ENCODE data around the gene RNF115. TPM values are rescaled to one million over a fixed set of nuclear protein-coding genes. Genes with fewer than 3 reads are reported as not detected.

The RNF115 gene
- total and polyA plus RNA-seq, 2 of the 13 experiments (the other 11 are each of a cell fraction or from before 2014, with no cell fraction given): 6.0 to 10.1 TPM

DNA sequence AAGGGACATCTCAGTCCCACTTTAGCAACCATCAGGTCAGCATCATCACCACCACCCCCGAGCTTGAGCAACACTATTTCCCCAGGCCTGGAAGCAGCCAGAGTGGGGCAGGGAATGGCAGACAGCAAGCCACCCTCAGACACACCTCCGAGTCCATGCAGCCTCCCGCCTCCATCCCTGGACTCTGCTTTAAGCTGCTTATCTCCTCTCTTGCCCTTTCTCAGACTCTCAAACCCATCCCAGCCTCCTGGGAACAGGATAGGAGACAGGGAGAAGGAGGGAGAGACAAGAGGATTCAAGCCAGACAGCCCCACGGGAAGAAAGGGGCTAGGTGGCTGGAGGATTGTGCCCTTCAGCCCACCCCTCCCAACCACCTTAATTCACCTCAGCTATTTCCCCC, 33.3 kb upstream of the RNF115 start:
- H3K79me2 ChIP-seq (ENCODE audit: insufficient read depth, low read length): peaks cover 3% of the 10 kb centered on the region
- no peak overlapping the region for H2AFZ ChIP-seq (ENCODE audit: low read length)
- CTCF ChIA-PET (ENCODE audit: low intra/inter-chr PET ratio, low total read pairs): no interaction called here
- 92% methylated on average over 3 of the region's 4 CpGs for WGBS (ENCODE audit: low lambda C conversion rate)
- BruUV-seq (replicated peaks): no TSS peak
- TF ChIP-seq ZFP62 (CRISPR knock-in tag; IDR thresholded peaks at IDR 0.05) (no peak), SNAPC2 (CRISPR knock-in tag; IDR thresholded peaks at IDR 0.05) (no peak), NR2F6 (IDR thresholded peaks at IDR 0.05) (no peak), NR2F6 (CRISPR knock-in tag; IDR thresholded peaks at IDR 0.05) (no peak), KDM6A (CRISPR knock-in tag; IDR thresholded peaks at IDR 0.05; ENCODE audit: low read depth) (no peak), ZNF329 (CRISPR knock-in tag; IDR thresholded peaks at IDR 0.05; ENCODE audit: low read depth) (no peak), ZSCAN25 (CRISPR knock-in tag; IDR thresholded peaks at IDR 0.05) (no peak), NAIF1 (CRISPR knock-in tag; IDR thresholded peaks at IDR 0.05; ENCODE audit: borderline replicate concordance) (no peak), ZNF672 (CRISPR knock-in tag; IDR thresholded peaks at IDR 0.05) (no peak), KDM4B (CRISPR knock-in tag; IDR thresholded peaks at IDR 0.05) (no peak), ZNF7 (CRISPR knock-in tag; IDR thresholded peaks at IDR 0.05) (no peak), ZSCAN29 (CRISPR knock-in tag; conservative IDR thresholded peaks at IDR 0.05) (no peak)
- TF ChIP-seq, protein P1, sequence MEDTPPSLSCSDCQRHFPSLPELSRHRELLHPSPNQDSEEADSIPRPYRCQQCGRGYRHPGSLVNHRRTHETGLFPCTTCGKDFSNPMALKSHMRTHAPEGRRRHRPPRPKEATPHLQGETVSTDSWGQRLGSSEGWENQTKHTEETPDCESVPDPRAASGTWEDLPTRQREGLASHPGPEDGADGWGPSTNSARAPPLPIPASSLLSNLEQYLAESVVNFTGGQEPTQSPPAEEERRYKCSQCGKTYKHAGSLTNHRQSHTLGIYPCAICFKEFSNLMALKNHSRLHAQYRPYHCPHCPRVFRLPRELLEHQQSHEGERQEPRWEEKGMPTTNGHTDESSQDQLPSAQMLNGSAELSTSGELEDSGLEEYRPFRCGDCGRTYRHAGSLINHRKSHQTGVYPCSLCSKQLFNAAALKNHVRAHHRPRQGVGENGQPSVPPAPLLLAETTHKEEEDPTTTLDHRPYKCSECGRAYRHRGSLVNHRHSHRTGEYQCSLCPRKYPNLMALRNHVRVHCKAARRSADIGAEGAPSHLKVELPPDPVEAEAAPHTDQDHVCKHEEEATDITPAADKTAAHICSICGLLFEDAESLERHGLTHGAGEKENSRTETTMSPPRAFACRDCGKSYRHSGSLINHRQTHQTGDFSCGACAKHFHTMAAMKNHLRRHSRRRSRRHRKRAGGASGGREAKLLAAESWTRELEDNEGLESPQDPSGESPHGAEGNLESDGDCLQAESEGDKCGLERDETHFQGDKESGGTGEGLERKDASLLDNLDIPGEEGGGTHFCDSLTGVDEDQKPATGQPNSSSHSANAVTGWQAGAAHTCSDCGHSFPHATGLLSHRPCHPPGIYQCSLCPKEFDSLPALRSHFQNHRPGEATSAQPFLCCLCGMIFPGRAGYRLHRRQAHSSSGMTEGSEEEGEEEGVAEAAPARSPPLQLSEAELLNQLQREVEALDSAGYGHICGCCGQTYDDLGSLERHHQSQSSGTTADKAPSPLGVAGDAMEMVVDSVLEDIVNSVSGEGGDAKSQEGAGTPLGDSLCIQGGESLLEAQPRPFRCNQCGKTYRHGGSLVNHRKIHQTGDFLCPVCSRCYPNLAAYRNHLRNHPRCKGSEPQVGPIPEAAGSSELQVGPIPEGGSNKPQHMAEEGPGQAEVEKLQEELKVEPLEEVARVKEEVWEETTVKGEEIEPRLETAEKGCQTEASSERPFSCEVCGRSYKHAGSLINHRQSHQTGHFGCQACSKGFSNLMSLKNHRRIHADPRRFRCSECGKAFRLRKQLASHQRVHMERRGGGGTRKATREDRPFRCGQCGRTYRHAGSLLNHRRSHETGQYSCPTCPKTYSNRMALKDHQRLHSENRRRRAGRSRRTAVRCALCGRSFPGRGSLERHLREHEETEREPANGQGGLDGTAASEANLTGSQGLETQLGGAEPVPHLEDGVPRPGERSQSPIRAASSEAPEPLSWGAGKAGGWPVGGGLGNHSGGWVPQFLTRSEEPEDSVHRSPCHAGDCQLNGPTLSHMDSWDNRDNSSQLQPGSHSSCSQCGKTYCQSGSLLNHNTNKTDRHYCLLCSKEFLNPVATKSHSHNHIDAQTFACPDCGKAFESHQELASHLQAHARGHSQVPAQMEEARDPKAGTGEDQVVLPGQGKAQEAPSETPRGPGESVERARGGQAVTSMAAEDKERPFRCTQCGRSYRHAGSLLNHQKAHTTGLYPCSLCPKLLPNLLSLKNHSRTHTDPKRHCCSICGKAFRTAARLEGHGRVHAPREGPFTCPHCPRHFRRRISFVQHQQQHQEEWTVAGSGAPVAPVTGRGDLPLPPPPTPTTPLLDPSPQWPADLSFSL (CRISPR knock-in tag; IDR thresholded peaks at IDR 0.05): no peak
- TF ChIP-seq, protein P2, sequence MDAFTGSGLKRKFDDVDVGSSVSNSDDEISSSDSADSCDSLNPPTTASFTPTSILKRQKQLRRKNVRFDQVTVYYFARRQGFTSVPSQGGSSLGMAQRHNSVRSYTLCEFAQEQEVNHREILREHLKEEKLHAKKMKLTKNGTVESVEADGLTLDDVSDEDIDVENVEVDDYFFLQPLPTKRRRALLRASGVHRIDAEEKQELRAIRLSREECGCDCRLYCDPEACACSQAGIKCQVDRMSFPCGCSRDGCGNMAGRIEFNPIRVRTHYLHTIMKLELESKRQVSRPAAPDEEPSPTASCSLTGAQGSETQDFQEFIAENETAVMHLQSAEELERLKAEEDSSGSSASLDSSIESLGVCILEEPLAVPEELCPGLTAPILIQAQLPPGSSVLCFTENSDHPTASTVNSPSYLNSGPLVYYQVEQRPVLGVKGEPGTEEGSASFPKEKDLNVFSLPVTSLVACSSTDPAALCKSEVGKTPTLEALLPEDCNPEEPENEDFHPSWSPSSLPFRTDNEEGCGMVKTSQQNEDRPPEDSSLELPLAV (CRISPR knock-in tag; conservative IDR thresholded peaks at IDR 0.05; ENCODE audit: low read depth): no peak
- TF ChIP-seq, protein P3, sequence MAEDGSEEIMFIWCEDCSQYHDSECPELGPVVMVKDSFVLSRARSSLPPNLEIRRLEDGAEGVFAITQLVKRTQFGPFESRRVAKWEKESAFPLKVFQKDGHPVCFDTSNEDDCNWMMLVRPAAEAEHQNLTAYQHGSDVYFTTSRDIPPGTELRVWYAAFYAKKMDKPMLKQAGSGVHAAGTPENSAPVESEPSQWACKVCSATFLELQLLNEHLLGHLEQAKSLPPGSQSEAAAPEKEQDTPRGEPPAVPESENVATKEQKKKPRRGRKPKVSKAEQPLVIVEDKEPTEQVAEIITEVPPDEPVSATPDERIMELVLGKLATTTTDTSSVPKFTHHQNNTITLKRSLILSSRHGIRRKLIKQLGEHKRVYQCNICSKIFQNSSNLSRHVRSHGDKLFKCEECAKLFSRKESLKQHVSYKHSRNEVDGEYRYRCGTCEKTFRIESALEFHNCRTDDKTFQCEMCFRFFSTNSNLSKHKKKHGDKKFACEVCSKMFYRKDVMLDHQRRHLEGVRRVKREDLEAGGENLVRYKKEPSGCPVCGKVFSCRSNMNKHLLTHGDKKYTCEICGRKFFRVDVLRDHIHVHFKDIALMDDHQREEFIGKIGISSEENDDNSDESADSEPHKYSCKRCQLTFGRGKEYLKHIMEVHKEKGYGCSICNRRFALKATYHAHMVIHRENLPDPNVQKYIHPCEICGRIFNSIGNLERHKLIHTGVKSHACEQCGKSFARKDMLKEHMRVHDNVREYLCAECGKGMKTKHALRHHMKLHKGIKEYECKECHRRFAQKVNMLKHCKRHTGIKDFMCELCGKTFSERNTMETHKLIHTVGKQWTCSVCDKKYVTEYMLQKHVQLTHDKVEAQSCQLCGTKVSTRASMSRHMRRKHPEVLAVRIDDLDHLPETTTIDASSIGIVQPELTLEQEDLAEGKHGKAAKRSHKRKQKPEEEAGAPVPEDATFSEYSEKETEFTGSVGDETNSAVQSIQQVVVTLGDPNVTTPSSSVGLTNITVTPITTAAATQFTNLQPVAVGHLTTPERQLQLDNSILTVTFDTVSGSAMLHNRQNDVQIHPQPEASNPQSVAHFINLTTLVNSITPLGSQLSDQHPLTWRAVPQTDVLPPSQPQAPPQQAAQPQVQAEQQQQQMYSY (CRISPR knock-in tag; IDR thresholded peaks at IDR 0.05): no peak
- no peak for FAIRE-seq
- no peak for DNase-seq (ENCODE audit: low spot score)
- in situ Hi-C loops (cut with HindIII; ENCODE audit: extremely low pct_ligation_motif_present, low pct_unique_long_range_greater_than_20kb): no loop called here
- H3K4me1 ChIP-seq (ENCODE audit: insufficient read depth, low read length): peaks cover 21% of the 10 kb centered on the region
- no peak overlapping the region for H3K27ac ChIP-seq (ENCODE audit: extremely low read length, insufficient read depth, low read length)
- H3K9me3 ChIP-seq (ENCODE audit: low read length): no peaks in the 10 kb centered on the region
- H3K4me3 ChIP-seq (replicated peaks in 1 of 3; ENCODE audit: insufficient read depth in 1 of 3, low read depth in 2 of 3, low read length in 3 of 3): no peak overlapping the region
- H3K27me3 ChIP-seq (ENCODE audit: control insufficient read depth in 1 of 2, insufficient read depth in 2 of 2, low read length in 2 of 2): no peaks in the 10 kb centered on the region
- POLR2A ChIA-PET: interaction anchor here (1.3 kb wide), 1 partner anchor 12 kb away, joined by 4 read pairs; the partner anchor contains the start of gene NUDT17
- no peak overlapping the region for H3K9ac ChIP-seq (ENCODE audit: insufficient read depth, low read depth, low read length)
- no peaks in the 10 kb centered on the region for H4K20me1 ChIP-seq (ENCODE audit: insufficient read depth, low read length)
- intact Hi-C loops (cut with micrococcal nuclease; ENCODE audit: unreplicated experiment): loop anchor here (5.0 kb wide), 2 partner anchors 35 to 105 kb away; partner anchors contain the start of genes ANKRD34A and POLR3GL
- ATAC-seq: no peak
- H3K4me2 ChIP-seq (ENCODE audit: low read depth, low read length): no peak overlapping the region
- H3K36me3 ChIP-seq (replicated peaks in 1 of 2; ENCODE audit: control insufficient read depth in 1 of 2, insufficient read depth in 2 of 2, low read length in 2 of 2): peaks cover 9 to 22% of the 10 kb centered on the region in 2 experiments

Measured in HepG2 (cell line).